ENCODE data around the gene LRRC47. TPM values are rescaled to one million over a fixed set of nuclear protein-coding genes. Genes with fewer than 3 reads are reported as not detected.

LRRC47 gene
- total RNA-seq, 1 experiment from 2014 or later, result 65.1 TPM

GRCh38 chr1:3779265-3779911, 16.9 kb downstream of the LRRC47 start:
- Histone ChIP-seq H4K91ac (ENCODE audit: insufficient read length, low read depth, low read length) (no peak overlapping the region), H3T11ph (ENCODE audit: low read length) (no peak overlapping the region), H3K23me2 (ENCODE audit: insufficient read length, low read depth, low read length, poor library complexity, severe bottlenecking) (no peaks in the 10 kb centered on the region), H3K18ac (ENCODE audit: insufficient read length, low read depth, low read length) (no peak overlapping the region), H2BK12ac (ENCODE audit: insufficient read length, low read depth, low read length) (no peak overlapping the region), H3K27me3 (ENCODE audit: insufficient read depth, low read length) (no peaks in the 10 kb centered on the region), H3K4ac (ENCODE audit: low read depth, low read length) (no peak overlapping the region), H3K23ac (ENCODE audit: insufficient read length, low read depth, low read length) (no peak overlapping the region), H3K4me1 (ENCODE audit: insufficient read depth, low read length) (no peaks in the 10 kb centered on the region), H3K79me1 (ENCODE audit: insufficient read depth, low read depth, low read length, poor library complexity, severe bottlenecking) (no peaks in the 10 kb centered on the region), H4K5ac (ENCODE audit: insufficient read length, low read depth, low read length) (no peak overlapping the region), H3K27ac (ENCODE audit: insufficient read length, low read depth, low read length) (no peak overlapping the region), H3K14ac (ENCODE audit: insufficient read depth, low read length) (no peak overlapping the region), H3K79me2 (ENCODE audit: insufficient read depth, low read length) (no peaks in the 10 kb centered on the region), H2AFZ (ENCODE audit: low read length) (no peak overlapping the region), H2BK15ac (ENCODE audit: low read depth, low read length) (no peak overlapping the region), H3K56ac (ENCODE audit: insufficient read length, low read depth, low read length) (no peak overlapping the region), H2BK120ac (ENCODE audit: low read depth, low read length, poor library complexity, severe bottlenecking) (no peak overlapping the region), H2BK5ac (ENCODE audit: insufficient read length, low read length) (no peak overlapping the region), H3K9me3 (ENCODE audit: control insufficient read depth, low read depth, low read length) (no peaks in the 10 kb centered on the region), H3K9ac (ENCODE audit: extremely low read depth, insufficient read length, low read length) (no peak overlapping the region), H3K4me2 (ENCODE audit: insufficient read depth, insufficient read length, low read length) (no peak overlapping the region), H2AK5ac (ENCODE audit: insufficient read length, low read length) (no peak overlapping the region), H4K8ac (replicated peaks; ENCODE audit: insufficient read length, low read depth, low read length) (no peak overlapping the region), H4K20me1 (ENCODE audit: control insufficient read depth, insufficient read depth, insufficient read length) (no peaks in the 10 kb centered on the region), H2BK20ac (ENCODE audit: low read depth, low read length, poor library complexity, severe bottlenecking) (no peak overlapping the region)
- no peak for TF ChIP-seq CTCF (conservative IDR thresholded peaks at IDR 0.05)
- DNase-seq, result peak; percentile 30
- WGBS (ENCODE audit: extremely low coverage, insufficient read length, low lambda C conversion rate), result no CpG with 5 or more reads among the region's 23 CpGs
- Mint-ChIP-seq H3K27ac (peak overlapping the region in 1 of 3 experiments; percentile 7; a peak in 1 of 7 replicates), H3K27me3 (ENCODE audit: low read depth) (0 out of 2 replicates have a peak, but pooled peaks cover 1% of the 10 kb centered on the region), H3K36me3 (ENCODE audit: insufficient read depth in 1 of 3, low read depth in 3 of 3) (peaks cover 43 to 52% (median 51%) of the 10 kb centered on the region in 3 experiments), H3K4me1 (peaks cover 10 to 14% of the 10 kb centered on the region in 2 experiments), H3K9me3 (no peaks in the 10 kb centered on the region), H3K4me3 (no peak overlapping the region)
